CD4-positive, alpha-beta T cell (primary cell): Measurements from ENCODE around the gene FBXL14. TPM values are rescaled to one million over a fixed set of nuclear protein-coding genes. Genes with fewer than 3 reads are reported as not detected.
A peak's percentile ranks its signal among the peaks of the same experiment; 100 is the strongest.
"Not testable (repeated sequence)": the region's sequence is repeated elsewhere in the genome, so short reads cannot be mapped to it uniquely, and the experiment has no call there.

ENCODE experiments used
- ATAC-seq: fragments of 200-7000 bp; cut with Tn5 transposase; one replicate; pipeline ENCODE4 v1.10.0; 2022; ENCODE audit warnings: mild to moderate bottlenecking; ENCODE audit not compliant: poor library complexity
- CTCF ChIA-PET: fragments of 350-600 bp; sonication (Branson Sonifier 250); formaldehyde crosslinking; loops from one replicate; lab custom pipeline; 2021; ENCODE audit warnings: antibody characterized with exemption, inconsistent platforms; lab: Charles Lee
- POLR2A ChIA-PET: fragments of 350-600 bp; sonication (Branson Sonifier 250); formaldehyde crosslinking; loops from one replicate; lab custom pipeline; 2021; ENCODE audit warnings: antibody characterized with exemption, inconsistent platforms; lab: Charles Lee
- DNase-seq, 14 experiments: peaks; one replicate each; pipeline ENCODE4 v3.0.0-alpha.2; 2013 to 2020; ENCODE audit warnings: mixed read lengths in 2 of 14
- H3K27ac ChIP-seq, 2 donors: one replicate each; pipeline versions ENCODE4 v1.5.1 to v1.7.0; 2013; ENCODE audit warnings: low read length in 2 of 2, low read depth in 1 of 2, mild to moderate bottlenecking in 1 of 2
- H3K27me3 ChIP-seq, 2 experiments: 1 replicate in 1 of 2; 2 replicates in 1 of 2; pipeline versions ENCODE4 v1.6.1 to v1.7.0; 2013; ENCODE audit warnings: low read length in 2 of 2, control low read depth in 1 of 2, mild to moderate bottlenecking in 1 of 2, moderate library complexity in 1 of 2; ENCODE audit not compliant: insufficient read depth in 2 of 2, control insufficient read depth in 1 of 2
- H3K36me3 ChIP-seq: one replicate; pipeline ENCODE4 v1.6.1; 2013; ENCODE audit warnings: low read length, control low read depth; ENCODE audit not compliant: insufficient read depth
- H3K4me1 ChIP-seq: one replicate; pipeline ENCODE4 v1.6.1; 2013; ENCODE audit warnings: low read length, control low read depth; ENCODE audit not compliant: insufficient read depth
- H3K4me3 ChIP-seq: one replicate; pipeline ENCODE4 v1.5.1; 2013; ENCODE audit warnings: mild to moderate bottlenecking, low read length, moderate library complexity
- H3K9me3 ChIP-seq, 2 experiments: 1 replicate in 1 of 2; 2 replicates in 1 of 2; pipeline versions ENCODE4 v1.6.1 to v1.7.0; 2013; ENCODE audit warnings: low read length in 2 of 2, mild to moderate bottlenecking in 2 of 2, control low read depth in 1 of 2, moderate library complexity in 1 of 2; ENCODE audit not compliant: control insufficient read depth in 1 of 2, insufficient read depth in 1 of 2
- H3K27ac Mint-ChIP-seq: one replicate; pipeline ENCODE4 v1.8.0; 2020; ENCODE audit warnings: mixed read lengths
- H3K27me3 Mint-ChIP-seq: one replicate; pipeline ENCODE4 v1.8.0; 2021; ENCODE audit warnings: mixed read lengths
- H3K36me3 Mint-ChIP-seq: one replicate; pipeline ENCODE4 v1.8.0; 2021; ENCODE audit warnings: low read depth, mixed read lengths
- H3K4me1 Mint-ChIP-seq: one replicate; pipeline ENCODE4 v1.8.0; 2021; ENCODE audit warnings: low read depth, mixed read lengths
- H3K4me3 Mint-ChIP-seq: one replicate; pipeline ENCODE4 v1.8.0; 2020; ENCODE audit warnings: mild to moderate bottlenecking, mixed read lengths
- H3K9me3 Mint-ChIP-seq: one replicate; pipeline ENCODE4 v1.8.0; 2020; ENCODE audit warnings: mixed read lengths
- intact Hi-C, 2 experiments: fragments of 100-400 bp; cut with DNase I in 1 of 2; cut with micrococcal nuclease in 1 of 2; formaldehyde crosslinking; loops; one replicate each; pipeline versions ENCODE4 v1.15.1 to v1.9.0; 2023 to 2025; cut with DNase I, micrococcal nuclease
- total RNA-seq, 174 experiments: library from RNA in 2 of 174; stranded (reverse) in 2 of 174; gene quantifications; one replicate each; pipeline ENCODE4 v1.2.3 and lab custom pipeline; 2021 to 2026
- TF ChIP-seq, protein P1 (sequence below): fragments of 200-600 bp; IDR thresholded peaks from one replicate; pipeline ENCODE4 v1.8.0; 2022; ENCODE audit warnings: antibody characterized with exemption, mild to moderate bottlenecking

FBXL14 gene
- total RNA-seq, 2 experiments from 2014 or later = 32.3 to 33.6 TPM

DNA sequence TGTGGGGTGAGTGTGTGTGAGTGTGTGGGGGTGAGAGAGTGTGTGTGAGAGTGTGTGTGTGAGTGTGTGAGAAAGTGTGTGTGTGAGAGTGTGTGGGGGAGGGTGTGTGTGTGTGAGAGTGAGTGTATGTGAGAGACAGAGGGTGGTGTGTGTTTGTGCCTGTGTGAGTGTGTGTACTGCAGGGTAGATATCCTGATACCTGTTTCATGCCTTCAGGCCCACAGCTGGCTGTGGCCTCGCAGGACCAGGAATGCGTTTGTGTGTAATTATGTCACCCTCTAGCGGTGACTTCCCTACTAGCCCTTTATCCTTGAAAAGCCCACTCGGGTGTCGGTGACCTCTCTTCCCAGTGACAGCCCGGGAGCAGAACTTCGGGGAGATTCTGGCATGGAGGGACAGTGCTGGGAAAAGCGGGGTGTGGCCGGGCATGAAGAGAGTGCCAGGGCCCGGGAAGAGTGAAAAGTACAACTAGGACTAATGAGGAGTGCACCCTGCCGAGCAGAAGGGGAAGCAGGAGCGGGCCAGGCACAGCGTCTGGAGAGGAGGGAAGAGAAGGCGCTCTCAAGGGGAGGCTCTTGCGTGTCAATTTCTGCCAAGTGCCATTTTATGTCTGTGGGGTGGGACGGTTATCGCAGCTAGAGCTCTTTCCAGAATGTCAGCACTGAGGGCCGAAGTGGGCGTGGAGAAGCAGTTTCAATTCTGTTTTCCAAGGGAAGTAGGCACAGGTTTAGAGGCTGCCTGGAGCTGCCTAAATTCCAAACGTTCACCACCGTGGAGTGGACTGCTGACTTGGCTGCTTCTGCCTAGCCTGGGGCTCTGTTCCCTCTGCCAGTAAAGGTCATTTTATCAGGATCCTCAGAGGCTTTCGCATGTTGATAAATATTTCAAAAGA, 11.0 kb upstream of the FBXL14 start:
- peaks cover 26% of the 10 kb centered on the region for H3K4me1 ChIP-seq
- H3K9me3 Mint-ChIP-seq = no peaks in the 10 kb centered on the region
- ChIA-PET CTCF (interaction anchor here (0.5 to 2.2 kb wide), 12 partner anchors 11 to 688 kb away, joined by 3 to 17 read pairs (median 4); partner anchors contain the start of gene FBXL14), POLR2A (interaction anchor here (1.0 to 2.2 kb wide), 3 partner anchors 12 to 487 kb away, joined by 4 to 14 read pairs (median 10); no protein-coding TSS in a partner anchor)
- H3K4me3 Mint-ChIP-seq = peak overlapping the region; percentile 79
- H3K27ac ChIP-seq = no peak overlapping the region
- peak overlapping the region; percentile 51 for H3K4me3 ChIP-seq
- H3K27me3 Mint-ChIP-seq = no peaks in the 10 kb centered on the region
- peak overlapping the region; percentile 10 for H3K27ac Mint-ChIP-seq
- no peaks in the 10 kb centered on the region for H3K36me3 Mint-ChIP-seq
- H3K9me3 ChIP-seq = no peaks in the 10 kb centered on the region
- intact Hi-C loops = loop anchor here (1.0 to 10.0 kb wide), 4 partner anchors 23 to 1031 kb away; no protein-coding TSS in a partner anchor
- DNase-seq (peak; percentile 37 to 87 (median 50)), ATAC-seq (peak; percentile 69)
- H3K36me3 ChIP-seq = no peaks in the 10 kb centered on the region
- peaks cover 39% of the 10 kb centered on the region for H3K4me1 Mint-ChIP-seq
- no peaks in the 10 kb centered on the region for H3K27me3 ChIP-seq
- TF ChIP-seq, protein P1, sequence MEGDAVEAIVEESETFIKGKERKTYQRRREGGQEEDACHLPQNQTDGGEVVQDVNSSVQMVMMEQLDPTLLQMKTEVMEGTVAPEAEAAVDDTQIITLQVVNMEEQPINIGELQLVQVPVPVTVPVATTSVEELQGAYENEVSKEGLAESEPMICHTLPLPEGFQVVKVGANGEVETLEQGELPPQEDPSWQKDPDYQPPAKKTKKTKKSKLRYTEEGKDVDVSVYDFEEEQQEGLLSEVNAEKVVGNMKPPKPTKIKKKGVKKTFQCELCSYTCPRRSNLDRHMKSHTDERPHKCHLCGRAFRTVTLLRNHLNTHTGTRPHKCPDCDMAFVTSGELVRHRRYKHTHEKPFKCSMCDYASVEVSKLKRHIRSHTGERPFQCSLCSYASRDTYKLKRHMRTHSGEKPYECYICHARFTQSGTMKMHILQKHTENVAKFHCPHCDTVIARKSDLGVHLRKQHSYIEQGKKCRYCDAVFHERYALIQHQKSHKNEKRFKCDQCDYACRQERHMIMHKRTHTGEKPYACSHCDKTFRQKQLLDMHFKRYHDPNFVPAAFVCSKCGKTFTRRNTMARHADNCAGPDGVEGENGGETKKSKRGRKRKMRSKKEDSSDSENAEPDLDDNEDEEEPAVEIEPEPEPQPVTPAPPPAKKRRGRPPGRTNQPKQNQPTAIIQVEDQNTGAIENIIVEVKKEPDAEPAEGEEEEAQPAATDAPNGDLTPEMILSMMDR = peak; percentile 77

DNA sequence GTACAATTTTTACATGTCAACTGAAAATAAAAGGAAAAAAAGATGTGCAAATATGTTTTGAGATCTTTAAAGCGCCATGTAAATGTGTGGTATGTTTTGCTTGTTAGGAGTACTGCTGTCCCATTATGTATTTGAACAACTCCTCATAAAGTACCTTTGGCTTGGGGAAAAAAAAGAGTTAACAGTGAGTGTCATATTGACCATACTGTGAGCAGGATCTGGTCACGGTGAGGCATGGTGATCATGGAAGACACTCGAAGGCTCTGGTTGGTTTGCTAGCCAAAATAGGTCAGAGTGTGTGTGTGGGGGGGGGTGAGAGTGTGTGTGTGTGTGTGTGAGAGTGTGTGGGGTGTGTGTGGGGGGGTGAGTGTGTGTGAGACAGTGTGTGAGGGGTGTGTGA, 10.1 kb upstream of the FBXL14 start:
- Histone ChIP-seq H3K27ac (no peak overlapping the region), H3K36me3 (no peaks in the 10 kb centered on the region), H3K9me3 (no peaks in the 10 kb centered on the region), H3K4me3 (no peak overlapping the region), H3K4me1 (peaks cover 26% of the 10 kb centered on the region), H3K27me3 (no peaks in the 10 kb centered on the region)
- Mint-ChIP-seq H3K4me1 (peaks cover 39% of the 10 kb centered on the region), H3K27me3 (no peaks in the 10 kb centered on the region), H3K9me3 (no peaks in the 10 kb centered on the region), H3K36me3 (no peaks in the 10 kb centered on the region), H3K27ac (no peak overlapping the region), H3K4me3 (no peak overlapping the region)
- no peak for DNase-seq
- intact Hi-C loops = loop anchor here (1.0 to 10.0 kb wide), 6 partner anchors 22 to 1037 kb away; partner anchors contain the start of gene ADIPOR2 (in 1 of the 2)
- CTCF ChIA-PET = interaction anchor here (0.5 to 1.9 kb wide), 12 partner anchors 10 to 687 kb away, joined by 3 to 17 read pairs (median 4); partner anchors contain the start of gene FBXL14
- POLR2A ChIA-PET = interaction anchor here (1.0 to 4.2 kb wide), 5 partner anchors 11 to 487 kb away, joined by 4 to 65 read pairs (median 14); partner anchors contain the start of gene FBXL14
- TF ChIP-seq, protein P1 = no peak
- no peak for ATAC-seq

DNA sequence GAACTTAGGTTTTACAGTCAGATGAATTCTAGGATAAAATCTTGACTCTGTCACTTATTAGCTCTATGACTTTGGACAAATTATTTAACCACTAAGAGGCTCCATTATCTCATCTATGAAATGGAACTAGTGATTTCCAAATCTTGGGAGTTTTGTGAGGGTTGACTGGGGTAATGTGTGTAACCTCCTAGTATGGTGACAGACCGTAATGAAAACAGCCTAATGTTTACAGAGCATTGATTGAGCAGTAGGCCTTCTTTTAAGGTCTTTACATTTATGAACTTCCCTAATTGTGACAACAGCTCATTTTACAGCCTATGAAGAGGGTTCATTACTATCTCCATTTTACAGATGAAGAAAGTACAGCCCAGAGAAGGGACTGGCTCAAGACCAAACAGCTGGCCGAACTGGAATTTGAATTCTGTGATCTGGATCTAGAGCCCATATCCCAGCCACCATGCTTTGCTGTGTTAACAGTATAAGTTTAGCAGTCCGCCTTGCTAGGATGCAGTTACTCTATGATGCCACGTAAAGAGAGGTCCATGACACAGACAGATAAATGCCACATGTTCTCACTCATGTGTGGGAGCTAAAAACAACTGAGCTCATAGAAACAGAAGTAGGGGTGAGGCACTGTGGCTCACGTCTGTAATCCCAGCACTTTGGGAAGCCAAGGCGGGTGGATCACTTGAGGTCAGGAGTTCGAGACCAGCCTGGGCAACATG, 9.1 kb upstream of the FBXL14 start:
- H3K36me3 Mint-ChIP-seq = no peaks in the 10 kb centered on the region
- peaks cover 26% of the 10 kb centered on the region for H3K4me1 ChIP-seq

DNA sequence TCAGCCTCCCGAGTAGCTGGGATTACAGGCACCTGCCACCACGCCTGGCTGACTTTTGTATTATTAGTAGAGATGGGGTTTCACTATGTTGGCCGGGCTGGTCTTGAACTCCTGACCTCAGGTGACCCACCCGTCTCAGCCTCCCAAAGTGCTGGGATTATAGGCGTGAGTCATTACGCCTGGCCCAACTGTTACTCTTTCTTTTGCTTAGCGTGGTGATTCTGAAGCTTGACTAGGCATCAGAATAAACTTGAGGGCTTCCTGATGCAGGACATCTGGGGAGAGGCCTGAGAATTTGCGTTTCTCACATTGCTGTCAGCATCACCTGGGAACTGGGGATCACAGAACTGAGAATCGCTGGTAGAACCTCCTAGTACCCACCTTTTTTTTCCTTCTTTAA, 8.3 kb upstream of the FBXL14 start:
- not testable (repeated sequence) for DNase-seq, H3K36me3 Mint-ChIP-seq, ATAC-seq, H3K27ac ChIP-seq, H3K27me3 Mint-ChIP-seq, H3K9me3 ChIP-seq, H3K36me3 ChIP-seq, H3K9me3 Mint-ChIP-seq, H3K4me3 ChIP-seq, H3K27me3 ChIP-seq
- peak overlapping the region; percentile 91 for H3K27ac Mint-ChIP-seq
- H3K4me1 ChIP-seq = peaks cover 26% of the 10 kb centered on the region
- peaks cover 39% of the 10 kb centered on the region for H3K4me1 Mint-ChIP-seq
- POLR2A ChIA-PET = interaction anchor here (1.4 to 4.2 kb wide), 6 partner anchors 10 to 485 kb away, joined by 5 to 65 read pairs (median 16); partner anchors contain the start of genes ADIPOR2 and FBXL14
- CTCF ChIA-PET = interaction anchor here (0.7 to 3.2 kb wide), 6 partner anchors 9 to 653 kb away, joined by 3 to 22 read pairs (median 9); partner anchors contain the start of gene RAD52
- intact Hi-C loops = loop anchor here (5.0 to 10.0 kb wide), 4 partner anchors 90 to 1035 kb away; partner anchors contain the start of gene ADIPOR2 (in 1 of the 2)
- peak overlapping the region; percentile 86 for H3K4me3 Mint-ChIP-seq

More for the DNA sequence above, 9.1 kb upstream of the FBXL14 start:
- H3K27me3 Mint-ChIP-seq = no peaks in the 10 kb centered on the region
- no peaks in the 10 kb centered on the region for H3K9me3 ChIP-seq
- peaks cover 39% of the 10 kb centered on the region for H3K4me1 Mint-ChIP-seq
- H3K9me3 Mint-ChIP-seq = no peaks in the 10 kb centered on the region
- intact Hi-C loops = loop anchor here (5.0 to 10.0 kb wide), 4 partner anchors 89 to 1036 kb away; partner anchors contain the start of gene ADIPOR2 (in 1 of the 2)
- peak overlapping the region; percentile 91 for H3K27ac Mint-ChIP-seq
- peak overlapping the region; percentile 77 for H3K4me3 Mint-ChIP-seq
- TF ChIP-seq, protein P1 = no peak
- POLR2A ChIA-PET = interaction anchor here (3.3 to 4.2 kb wide), 3 partner anchors 10 to 485 kb away, joined by 24 to 65 read pairs (median 28); partner anchors contain the start of gene FBXL14
- no peaks in the 10 kb centered on the region for H3K36me3 ChIP-seq
- H3K27me3 ChIP-seq = no peaks in the 10 kb centered on the region
- no peak overlapping the region for H3K27ac ChIP-seq
- no peak for ATAC-seq
- CTCF ChIA-PET = interaction anchor here (0.7 to 3.2 kb wide), 6 partner anchors 10 to 654 kb away, joined by 3 to 22 read pairs (median 6); partner anchors contain the start of gene RAD52
- DNase-seq = no peak
- H3K4me3 ChIP-seq = no peak overlapping the region
